ENCODE measurements around the gene ETNK2.

GRCh38 chr1:204107892-204108291 lies 44.0 kb downstream of the ETNK2 start:
- TF ChIP-seq CTCF (conservative IDR thresholded peaks at IDR 0.05; ENCODE audit: low read depth in 2 of 2) (no peak), EZH2 (IDR thresholded peaks at IDR 0.05; ENCODE audit: low read depth, unreplicated experiment) (no peak), ZNF114 (CRISPR knock-in tag; IDR thresholded peaks at IDR 0.05) (no peak), EZH2phosphoT487 (IDR thresholded peaks at IDR 0.05; ENCODE audit: unreplicated experiment) (no peak), POLR2AphosphoS5 (IDR thresholded peaks at IDR 0.05; ENCODE audit: low read depth) (no peak), CREB1 (CRISPR knock-in tag; IDR thresholded peaks at IDR 0.05; ENCODE audit: low read depth) (no peak)
- TF ChIP-seq, protein P1, sequence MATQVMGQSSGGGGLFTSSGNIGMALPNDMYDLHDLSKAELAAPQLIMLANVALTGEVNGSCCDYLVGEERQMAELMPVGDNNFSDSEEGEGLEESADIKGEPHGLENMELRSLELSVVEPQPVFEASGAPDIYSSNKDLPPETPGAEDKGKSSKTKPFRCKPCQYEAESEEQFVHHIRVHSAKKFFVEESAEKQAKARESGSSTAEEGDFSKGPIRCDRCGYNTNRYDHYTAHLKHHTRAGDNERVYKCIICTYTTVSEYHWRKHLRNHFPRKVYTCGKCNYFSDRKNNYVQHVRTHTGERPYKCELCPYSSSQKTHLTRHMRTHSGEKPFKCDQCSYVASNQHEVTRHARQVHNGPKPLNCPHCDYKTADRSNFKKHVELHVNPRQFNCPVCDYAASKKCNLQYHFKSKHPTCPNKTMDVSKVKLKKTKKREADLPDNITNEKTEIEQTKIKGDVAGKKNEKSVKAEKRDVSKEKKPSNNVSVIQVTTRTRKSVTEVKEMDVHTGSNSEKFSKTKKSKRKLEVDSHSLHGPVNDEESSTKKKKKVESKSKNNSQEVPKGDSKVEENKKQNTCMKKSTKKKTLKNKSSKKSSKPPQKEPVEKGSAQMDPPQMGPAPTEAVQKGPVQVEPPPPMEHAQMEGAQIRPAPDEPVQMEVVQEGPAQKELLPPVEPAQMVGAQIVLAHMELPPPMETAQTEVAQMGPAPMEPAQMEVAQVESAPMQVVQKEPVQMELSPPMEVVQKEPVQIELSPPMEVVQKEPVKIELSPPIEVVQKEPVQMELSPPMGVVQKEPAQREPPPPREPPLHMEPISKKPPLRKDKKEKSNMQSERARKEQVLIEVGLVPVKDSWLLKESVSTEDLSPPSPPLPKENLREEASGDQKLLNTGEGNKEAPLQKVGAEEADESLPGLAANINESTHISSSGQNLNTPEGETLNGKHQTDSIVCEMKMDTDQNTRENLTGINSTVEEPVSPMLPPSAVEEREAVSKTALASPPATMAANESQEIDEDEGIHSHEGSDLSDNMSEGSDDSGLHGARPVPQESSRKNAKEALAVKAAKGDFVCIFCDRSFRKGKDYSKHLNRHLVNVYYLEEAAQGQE (IDR thresholded peaks at IDR 0.05; ENCODE audit: unreplicated experiment) = no peak
- TF ChIP-seq, protein P2, sequence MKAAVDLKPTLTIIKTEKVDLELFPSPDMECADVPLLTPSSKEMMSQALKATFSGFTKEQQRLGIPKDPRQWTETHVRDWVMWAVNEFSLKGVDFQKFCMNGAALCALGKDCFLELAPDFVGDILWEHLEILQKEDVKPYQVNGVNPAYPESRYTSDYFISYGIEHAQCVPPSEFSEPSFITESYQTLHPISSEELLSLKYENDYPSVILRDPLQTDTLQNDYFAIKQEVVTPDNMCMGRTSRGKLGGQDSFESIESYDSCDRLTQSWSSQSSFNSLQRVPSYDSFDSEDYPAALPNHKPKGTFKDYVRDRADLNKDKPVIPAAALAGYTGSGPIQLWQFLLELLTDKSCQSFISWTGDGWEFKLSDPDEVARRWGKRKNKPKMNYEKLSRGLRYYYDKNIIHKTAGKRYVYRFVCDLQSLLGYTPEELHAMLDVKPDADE (IDR thresholded peaks at IDR 0.05) = no peak
